Pulmonary artery endothelial cell (primary cell): ENCODE data around the gene ANKLE2. TPM values are rescaled to one million over a fixed set of nuclear protein-coding genes. Genes with fewer than 3 reads are reported as not detected.
"Not testable (repeated sequence)": the region's sequence is repeated elsewhere in the genome, so short reads cannot be mapped to it uniquely, and the experiment has no call there.

Source experiments
- DNase-seq: peaks from one replicate; pipeline ENCODE4 v3.0.0-alpha.2; 2011; ENCODE audit warnings: low read depth, low spot score
- total RNA-seq: library from RNA; depleted of rRNA; stranded (reverse); fragments of >200 nt; gene quantifications from 2 replicates; pipeline ENCODE4 v1.2.3, GENCODE V29; 2014

ANKLE2 gene
- total RNA-seq = 45.3 and 78.0 TPM in 2 replicates

DNA sequence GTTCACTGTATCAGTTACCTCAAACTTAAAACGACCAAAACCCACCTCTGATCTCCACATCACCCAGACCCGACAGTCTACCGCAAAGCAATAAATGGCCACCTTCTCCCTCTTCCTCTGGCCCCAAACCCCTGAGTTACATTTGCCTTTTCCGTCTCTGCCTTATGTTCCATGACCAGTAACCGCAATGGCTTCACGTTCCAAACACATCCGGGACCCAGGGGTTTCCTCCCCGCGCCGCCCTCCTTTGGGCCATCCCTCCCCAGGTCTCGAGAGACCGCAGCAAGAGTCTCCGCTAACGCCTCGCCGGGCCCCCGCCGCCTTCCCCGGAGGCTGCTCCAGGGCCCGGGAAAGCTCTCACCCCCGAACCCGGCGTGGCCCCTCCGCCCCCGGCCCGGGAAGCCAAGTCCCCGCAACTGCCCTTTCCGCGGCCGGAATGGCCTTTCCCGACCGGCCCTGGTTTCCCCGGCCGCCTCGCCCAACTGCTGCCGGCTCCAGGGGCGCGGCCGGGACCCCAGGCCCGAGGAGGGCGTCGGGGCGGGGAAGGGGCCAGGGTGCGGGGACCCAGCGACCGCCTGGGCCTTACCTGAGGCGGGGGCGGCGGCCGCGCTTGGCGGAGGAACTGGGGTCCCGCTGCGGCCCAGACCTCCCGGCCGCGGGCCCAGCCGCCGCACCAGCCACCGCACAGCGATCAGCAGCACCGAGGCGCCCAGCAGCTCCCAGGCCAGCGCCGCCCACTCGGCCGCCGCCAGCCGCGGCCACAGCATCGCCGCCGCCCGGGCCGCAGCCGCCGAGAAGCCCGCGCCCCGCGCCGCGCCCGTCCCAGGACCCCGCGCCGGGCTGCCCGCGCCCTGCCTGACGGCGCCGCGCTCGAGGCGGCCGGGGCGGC is at the start of gene ANKLE2:
Gene ANKLE2 (minus strand): TSS at position 801 of the 889 bp plus-strand sequence. CDS start 34 bp downstream, at position 767.
- DNase-seq = no peak

DNA sequence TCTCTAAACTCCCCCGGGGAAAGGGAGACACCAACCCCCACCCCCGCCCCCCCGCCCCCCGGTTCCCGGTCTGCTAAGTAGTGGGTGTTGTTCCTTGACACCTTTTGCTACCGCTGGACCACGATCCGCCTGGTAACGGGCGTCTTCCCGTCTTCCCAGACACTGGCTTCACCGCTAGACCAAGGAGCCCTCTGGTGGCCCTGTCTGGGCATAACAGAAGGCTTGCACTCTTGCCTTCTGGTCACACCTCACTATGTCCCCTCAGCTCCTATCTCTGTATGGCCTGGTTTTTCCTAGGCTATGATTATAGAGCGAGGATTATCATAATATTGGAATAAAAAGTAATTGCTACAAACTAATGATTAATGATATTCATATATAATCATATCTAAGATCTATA is 47.8 kb upstream of the ANKLE2 start:
- not testable (repeated sequence) for DNase-seq

DNA sequence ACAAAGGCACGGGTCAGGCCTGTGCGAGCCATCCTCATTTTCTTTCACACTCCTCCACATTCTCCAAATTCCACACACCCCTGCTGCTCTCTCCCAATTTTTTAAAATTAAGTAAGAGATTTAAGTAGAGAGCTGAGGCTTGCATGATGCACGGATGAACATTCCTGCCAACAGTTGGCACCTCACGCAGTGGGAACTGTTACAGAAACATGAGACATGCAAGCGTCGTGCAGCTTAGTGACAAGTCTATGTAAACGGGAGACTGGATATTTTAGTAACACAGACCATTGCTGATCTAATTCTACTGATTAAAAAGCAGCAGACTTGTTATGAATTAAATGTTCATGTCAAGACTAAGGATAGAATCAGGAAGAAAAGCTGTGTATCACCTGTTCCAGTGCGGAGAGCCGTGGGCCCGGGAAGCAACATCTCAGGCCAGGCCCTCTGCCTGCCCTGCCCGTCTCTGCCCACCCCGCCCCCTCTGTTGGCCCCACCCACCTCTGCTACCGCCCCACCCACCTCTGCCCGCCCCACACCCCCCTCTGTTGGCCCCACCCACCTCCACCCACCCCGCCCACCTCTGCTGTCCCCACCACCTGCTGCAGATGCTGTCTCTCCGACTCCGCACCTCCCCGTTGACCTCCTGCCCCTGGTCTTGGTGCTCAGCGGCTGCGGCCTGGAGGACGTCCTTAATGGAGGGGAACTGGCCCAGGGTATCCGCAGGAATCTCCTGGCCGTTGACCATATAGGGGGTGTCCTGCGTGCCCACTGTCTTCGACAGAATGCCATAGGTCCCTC is 45.9 kb upstream of the ANKLE2 start:
- no peak for DNase-seq

DNA sequence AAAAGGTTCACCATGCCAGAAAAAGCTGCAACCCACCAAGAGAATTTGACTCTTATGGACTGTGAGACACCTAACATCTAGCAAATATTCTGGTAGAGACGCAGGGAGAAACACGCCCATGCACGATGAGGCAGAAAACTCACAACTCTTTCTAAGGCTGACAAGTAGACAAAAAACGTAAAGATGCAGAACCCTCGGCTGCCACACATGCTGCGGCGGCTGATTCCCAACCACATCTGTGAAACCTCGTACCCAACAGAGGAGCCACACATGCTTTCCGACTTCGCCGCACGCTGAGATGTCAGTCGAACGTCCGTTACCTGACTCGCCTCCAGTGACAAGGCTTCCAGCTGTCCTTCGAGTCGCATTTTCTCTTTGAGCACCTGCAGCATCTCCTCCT is 45.2 kb upstream of the ANKLE2 start:
- no peak for DNase-seq

DNA sequence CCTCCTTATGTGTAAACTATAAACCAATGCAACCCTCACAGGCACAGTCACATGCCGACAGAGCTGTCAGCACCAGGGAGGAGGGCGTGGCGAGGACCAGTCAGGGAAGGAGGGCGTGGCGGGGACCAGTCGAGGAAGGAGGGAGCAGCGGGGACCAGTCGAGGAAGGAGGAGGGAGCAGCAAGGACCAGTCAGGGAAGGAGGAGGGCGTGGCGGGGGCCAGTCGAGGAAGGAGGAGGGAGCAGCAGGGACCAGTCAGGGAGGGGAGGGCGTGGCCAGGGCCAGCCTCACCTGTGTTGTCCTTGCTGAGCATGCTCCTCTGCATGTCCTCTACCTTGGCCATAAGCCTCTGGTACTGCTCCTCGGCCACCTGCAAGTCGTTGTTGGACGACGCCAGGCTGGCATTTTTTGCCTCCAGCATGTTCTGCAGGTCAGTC is 42.8 kb upstream of the ANKLE2 start:
- DNase-seq = no peak

DNA sequence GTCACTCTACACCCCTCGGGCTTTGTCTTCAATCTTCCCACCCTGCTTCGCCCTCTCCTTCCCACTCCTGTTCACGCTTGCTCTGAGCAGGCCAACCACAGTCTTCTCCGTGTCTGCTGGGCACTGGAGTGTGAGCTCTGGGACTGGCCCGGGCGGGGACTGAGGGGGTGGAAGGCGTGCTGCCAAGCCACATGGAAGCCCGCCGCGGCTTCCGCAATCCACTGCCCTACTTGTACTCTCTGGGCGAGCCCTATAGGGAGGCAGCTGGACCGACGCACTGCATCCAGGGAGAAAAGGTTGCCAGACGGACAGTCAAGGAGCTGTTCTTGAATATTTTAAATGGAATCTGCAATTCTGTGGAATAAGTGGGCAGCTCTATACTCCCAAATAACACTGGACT is 42.3 kb upstream of the ANKLE2 start:
- no peak for DNase-seq

DNA sequence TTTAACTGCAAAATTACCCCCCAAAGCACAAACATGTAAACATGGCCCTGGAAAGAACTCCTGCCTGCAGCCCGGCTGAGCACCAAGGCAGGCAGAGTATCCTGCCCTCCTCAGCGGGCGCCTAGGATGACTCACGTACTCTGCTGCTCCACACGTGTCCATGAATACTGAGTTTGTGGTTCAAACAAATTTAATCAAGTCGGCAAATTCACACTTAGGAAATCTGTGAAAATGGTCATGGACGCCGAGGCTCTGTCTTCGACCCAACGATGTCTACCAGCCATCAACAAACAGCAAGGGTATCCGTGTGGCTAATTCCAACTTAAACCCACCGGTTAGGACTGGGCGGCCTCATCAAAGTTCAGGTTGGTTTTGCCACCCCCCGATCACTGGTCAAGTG is 41.5 kb upstream of the ANKLE2 start:
- DNase-seq = no peak

DNA sequence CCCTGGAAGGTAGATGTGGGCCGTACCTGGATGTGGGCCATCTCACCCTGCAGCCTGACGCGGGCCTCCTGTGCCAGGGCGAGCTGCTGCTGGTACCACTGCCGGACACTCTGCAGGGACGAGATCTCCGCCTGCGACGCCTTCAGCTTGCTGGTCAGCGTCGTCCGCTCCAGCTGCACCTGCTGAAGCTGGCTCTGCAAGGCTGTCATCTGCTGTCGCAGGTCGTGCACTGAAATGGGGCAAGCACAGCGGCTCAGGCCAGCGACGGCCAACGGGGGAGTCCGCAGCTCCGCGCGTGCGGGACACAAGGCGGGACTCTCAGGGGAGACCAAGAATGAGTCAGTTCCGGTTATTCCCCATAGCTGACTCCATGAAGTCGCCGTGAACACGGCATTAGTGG is 40.1 kb upstream of the ANKLE2 start:
- no peak for DNase-seq

DNA sequence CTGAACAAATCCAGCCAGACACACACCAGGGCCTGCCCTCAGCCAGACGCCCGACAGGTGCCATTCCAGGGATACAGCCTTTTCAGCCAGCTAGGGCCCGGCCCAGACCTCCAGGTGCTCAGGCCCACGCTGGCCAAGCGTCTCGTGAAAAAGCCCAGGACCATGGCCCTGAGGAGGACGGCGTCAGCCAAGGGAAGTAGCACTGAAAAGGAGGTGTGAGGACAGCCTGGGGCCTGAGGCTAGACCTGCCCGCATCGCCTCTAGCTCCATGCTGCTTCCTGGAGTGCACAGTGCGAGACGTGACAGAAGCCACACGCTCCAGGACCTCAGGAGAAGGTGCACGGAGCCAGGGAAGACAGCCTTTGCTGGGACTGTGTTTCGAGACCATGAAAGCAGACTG is 37.2 kb upstream of the ANKLE2 start:
- DNase-seq = no peak

DNA sequence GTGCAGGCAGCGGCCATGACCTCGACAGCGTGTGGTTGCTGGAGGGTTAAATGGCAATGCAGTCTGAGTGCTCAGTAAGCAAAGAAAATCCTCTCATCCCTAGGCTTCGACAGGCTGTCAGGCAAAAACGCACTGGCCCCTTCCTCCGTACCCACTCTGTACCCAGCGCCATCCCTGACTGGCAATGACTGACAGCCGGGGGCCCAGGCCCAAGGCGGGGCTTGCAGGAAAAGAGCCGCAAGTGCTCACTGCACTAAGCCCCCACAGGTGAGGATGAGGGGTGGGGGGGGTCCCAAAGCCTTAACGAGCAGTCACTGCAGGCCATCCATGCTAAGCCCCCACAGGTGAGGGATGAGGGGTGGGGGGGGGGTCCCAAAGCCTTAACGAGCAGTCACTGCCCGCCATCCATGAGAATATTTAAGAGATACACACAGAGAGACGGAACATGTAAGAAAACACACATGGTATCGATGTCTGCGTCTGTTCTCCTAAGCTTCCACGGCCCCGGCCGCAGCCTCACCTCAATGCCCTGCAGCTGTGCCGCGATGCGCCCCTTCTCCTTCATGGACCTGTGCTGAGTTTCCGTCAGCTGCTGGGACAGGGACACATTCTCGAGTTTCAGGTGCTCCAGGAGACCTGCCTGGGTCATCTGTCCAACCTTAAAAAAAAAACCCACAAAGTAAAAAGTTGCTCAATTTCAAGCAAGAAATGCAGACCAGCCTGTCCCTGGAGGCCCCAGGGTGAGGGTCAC is 36.4 kb upstream of the ANKLE2 start:
- no peak for DNase-seq

DNA sequence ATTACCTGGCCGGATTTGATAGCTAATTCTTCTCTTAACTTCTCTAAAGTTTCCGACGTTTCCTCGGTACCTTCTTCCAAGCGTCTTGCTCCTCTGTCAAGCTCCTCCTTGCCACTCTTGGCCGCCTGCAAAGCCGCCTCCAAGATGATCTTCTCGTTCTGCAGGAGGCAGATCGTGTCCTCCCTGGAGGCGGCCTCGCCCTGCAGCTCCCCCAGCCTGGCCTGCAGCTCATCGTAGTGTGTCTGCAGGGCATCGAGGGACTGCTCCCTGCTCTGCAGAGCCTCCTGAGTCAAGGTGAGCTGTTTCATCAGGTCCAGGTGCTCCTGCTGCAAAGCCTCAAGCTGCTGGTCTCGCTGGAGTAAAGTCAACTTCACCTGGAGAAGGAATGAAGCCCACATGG is 34.2 kb upstream of the ANKLE2 start:
- no peak for DNase-seq

DNA sequence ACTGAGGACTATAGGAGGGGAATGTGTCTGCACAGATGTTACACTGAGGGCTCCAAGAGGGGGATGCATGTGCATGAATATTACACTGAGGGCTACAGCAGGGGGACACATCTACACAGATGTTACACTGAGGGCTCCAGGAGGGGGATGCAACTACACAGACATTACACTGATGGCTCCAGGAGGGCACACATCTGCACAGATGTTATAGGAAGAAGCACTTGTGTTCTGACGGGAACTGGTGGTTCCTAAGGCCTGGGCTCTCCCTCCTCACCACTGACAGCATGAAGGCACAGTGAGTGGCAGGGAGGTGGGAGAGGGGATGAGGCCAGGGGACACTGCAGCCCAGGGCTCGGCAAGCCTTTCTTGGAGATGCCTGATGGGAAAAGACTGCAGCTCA is 30.3 kb upstream of the ANKLE2 start:
- DNase-seq = not testable (repeated sequence)

DNA sequence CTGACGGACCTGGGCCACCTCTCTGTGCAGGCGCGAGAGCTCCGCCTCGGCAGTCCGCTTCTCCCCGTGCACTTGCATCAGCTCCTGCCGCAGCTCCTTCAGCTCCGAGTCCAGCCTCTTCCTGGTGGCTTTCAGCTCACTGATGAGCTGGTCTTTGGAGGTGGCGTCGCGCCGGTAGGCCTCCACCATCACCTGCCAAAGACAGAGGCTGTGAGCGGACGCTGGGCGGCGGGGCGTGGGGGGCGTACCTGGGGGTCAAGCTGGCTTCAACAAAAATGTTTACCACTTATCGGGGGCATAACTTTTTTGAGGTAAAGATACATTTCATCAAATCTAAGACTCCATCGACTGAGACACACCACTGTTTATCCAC is 27.5 kb upstream of the ANKLE2 start:
- no peak for DNase-seq

DNA sequence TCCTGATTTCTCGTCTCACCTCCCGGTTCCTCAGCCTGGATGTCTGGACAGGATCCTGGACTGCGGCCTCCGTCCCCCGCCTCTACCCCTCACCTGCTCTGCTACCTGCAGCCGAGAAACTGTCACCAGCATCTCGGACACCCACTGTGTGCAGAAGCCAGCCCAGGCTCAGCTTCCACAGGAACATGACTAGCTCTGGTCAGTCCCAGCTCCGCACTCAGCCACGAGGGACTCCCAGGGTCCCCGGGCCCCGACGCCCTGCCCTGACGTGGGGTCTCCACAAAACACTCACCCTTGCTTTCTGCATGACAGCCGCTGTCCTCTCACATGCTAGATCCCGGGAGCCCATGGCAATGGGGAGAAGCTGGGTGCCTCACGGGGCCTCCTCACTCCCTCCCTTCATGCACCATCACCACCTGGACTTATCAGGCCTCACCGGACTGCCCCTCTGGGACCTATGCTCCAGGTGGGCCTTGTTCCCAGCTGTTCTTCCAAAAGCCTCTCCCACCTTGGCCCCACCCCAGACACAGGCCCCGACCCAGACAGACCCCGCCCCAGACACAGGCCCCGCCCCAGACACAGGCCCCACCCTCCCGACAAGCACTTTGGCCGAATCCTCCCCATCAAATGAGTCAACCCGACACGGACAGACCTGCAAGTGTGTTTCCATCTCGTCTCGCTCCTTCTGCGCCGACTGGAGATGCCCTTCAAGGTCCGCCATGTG is 26.9 kb upstream of the ANKLE2 start:
- no peak for DNase-seq

DNA sequence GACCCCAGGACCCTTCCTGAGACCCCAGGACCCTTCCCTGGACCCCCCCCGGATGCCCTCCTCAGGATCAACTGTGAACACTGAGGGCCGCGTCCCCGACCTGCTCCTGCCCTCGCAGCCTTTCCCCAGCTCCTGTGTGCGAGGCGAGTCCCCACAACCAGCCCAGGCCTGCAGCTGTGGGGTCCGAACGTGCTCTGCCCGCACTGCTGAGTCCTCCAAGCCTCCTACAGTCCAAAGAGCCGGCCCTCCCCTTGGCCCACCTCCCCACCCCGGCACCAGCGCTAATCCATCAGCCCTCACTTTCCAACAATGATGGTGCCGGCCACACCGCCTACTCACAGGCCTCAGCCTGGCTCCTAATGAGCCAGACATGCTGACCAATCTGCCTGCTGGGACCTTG is 26.2 kb upstream of the ANKLE2 start:
- DNase-seq = no peak

DNA sequence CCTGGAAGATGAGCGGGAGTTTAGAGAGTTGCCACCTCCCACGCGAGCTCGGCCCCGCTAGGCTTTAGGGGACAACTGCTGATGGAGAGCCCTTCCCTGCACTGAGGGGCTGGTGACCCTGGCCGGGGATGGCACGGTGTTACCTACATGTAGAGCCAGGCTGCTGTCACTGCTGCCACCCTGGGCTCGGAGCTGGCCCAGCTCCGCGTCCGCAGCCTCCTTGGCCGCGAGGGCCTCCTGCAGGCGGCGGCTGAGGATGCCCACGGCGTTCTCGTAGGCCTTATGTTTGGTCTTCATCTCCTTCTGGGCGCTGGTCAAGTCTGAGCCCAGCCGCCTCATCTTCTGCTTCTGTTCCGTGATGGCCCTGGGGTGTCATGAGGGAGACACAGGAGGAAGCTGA is 24.6 kb upstream of the ANKLE2 start:
- DNase-seq = no peak

DNA sequence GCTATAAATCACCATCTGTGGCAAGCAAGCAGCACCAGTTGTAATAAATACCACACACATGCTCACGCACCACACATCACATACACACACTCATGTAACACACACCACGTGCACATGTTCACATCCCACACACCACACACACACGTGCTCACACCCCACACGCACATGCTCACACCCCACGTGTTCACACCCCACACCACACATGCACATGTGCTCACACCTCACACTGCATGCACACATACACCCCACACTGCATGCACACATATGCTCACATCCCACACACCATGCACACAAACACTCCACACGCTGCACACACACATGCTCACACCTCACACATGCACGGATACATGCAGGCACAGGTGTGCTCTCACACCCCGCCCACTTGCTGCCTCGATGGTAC is 22.9 kb upstream of the ANKLE2 start:
- DNase-seq = no peak

DNA sequence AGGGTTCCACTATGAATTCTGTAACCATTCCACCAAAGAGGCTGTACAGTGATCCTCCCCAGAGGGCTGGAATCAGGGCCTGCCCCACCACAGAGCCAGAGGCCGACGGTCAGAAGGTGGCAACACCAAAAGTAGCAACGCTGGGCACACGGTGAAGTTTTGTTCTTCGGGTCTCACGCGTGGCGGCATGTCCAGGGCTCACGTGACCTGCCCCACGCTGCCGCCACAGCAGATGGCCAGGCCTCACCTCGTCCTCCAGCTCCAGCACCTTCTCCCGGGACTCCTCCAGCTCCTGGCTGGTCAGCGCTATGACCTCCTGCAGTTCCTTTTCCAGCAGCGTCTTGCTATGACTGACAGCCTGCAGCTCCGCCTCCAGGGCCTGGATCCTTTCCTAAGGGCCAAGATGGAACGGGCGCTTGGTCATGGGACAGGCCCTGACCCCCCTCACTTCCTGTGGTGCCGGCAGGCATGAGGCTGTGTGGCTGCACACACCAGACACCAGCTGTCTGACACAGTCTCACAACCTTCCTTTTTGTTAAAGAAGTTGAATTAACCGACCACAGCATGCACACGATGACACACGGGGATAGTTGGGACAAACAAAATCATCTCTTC is 22.4 kb upstream of the ANKLE2 start:
- no peak for DNase-seq

DNA sequence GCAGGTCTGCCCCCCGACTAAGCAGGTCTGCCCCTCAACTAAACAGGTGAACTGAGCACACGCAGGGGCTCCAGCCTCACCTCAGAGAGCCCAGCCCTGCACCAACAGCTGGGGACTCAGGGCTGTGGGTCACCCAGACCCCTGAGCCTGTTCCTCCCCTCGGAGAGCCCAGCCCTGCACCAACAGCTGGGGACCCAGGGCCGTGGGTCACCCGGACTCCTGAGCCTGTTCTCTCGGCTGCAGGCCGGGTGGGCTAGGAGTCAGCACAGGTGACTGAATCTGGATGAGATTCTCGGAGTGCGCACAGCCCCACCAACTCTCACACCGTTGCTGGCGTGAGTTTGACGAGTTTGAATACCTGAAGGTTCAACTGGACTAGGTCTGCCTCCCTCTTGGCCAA is 20.3 kb upstream of the ANKLE2 start:
- no peak for DNase-seq

DNA sequence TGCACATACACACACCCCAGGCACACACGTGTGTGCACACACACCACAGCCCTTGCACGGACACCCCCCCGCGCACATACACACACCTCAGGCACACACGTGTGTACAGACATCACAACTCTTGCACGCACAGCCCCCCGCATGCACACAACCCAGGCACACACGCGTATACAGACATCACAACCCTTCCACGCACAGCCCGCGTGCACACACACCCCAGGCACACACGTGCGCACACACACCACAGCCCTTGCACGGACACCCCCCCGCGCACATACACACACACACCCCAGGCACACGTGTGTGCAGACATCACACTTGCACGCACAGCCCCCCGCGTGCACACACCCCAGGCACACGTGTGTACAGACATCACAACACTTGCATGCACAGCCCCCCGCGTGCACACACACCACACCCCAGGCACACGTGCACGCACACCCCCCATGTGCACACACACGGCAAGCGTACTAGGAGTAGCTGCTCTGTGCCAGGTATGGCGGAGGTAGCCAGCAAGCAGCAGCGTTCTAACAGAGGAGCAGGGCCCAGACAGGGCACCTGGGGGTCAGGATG is 18.2 kb upstream of the ANKLE2 start:
- no peak for DNase-seq
